Measurements from ENCODE around the gene ITPR1. TPM values are rescaled to one million over a fixed set of nuclear protein-coding genes. Genes with fewer than 3 reads are reported as not detected.

The ITPR1 gene
- polyA plus RNA-seq, 1 of the 3 experiments (the other 2 are of a cell fraction): 5.9 TPM

DNA sequence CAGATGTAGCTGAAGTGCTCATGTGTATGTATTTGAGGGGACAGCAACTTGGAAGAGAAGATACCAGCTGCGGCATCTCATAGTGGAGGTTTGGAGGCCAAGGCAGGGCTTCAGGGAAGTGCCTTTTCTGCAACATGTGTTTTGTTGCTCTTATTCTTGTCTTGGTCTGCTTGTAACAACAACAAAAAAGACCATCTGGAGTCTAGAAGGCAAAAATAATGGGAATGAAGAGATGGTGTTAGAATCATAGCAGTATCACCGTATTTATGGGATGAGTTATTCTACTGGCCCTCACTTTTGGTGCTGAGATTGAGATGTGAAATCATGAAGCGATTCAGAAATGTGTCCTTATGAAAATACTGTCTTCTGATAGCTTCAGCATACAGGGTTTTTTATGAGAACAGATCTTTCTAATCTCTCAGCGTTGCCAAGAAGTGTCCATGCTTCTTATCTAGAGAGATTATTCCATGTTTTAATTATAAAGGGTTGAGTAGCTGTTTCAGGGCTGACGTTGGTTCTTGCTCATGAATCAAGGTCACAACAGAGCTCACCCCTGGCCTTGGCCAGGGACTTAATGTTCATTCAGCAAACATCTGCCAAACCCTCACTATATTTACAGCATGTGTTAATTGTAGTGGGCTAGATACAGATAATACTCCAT, 58.0 kb downstream of the ITPR1 start:
- Histone ChIP-seq H3K36me3 (replicated peaks in 1 of 2; ENCODE audit: control insufficient read depth in 1 of 2, insufficient read depth in 2 of 2, low read length in 1 of 2) (no peaks in the 10 kb centered on the region), H3K9ac (no peak overlapping the region), H3K9me2 (no peaks in the 10 kb centered on the region), H3K4me3 (ENCODE audit: low read depth in 2 of 2, low read length in 1 of 2) (no peak overlapping the region), H3K4me2 (no peak overlapping the region), H3K4me1 (ENCODE audit: control insufficient read depth in 1 of 2, insufficient read depth in 2 of 2, low read depth in 1 of 2, low read length in 1 of 2) (peaks cover 0 to 50% of the 10 kb centered on the region in 2 experiments; a peak in 2 of 4 replicates), H3K79me2 (ENCODE audit: insufficient read depth) (no peaks in the 10 kb centered on the region), H3K9me3 (no peaks in the 10 kb centered on the region), H3K27me3 (ENCODE audit: insufficient read depth) (no peaks in the 10 kb centered on the region), H4K20me1 (ENCODE audit: insufficient read depth) (no peaks in the 10 kb centered on the region), H3K27ac (ENCODE audit: low read depth in 2 of 2, low read length in 1 of 2) (peak overlapping the region in 1 of 2 experiments; percentile 81; a peak in 2 of 4 replicates), H2AFZ (ENCODE audit: low read depth) (no peak overlapping the region), H3F3A (replicated peaks; ENCODE audit: insufficient read depth) (no peaks in the 10 kb centered on the region)
- TF ChIP-seq NRF1 (IDR thresholded peaks at IDR 0.05; ENCODE audit: low read depth, low read length): no peak
- TF ChIP-seq FOXM1 (IDR thresholded peaks at IDR 0.05; ENCODE audit: low read depth): no peak
- TF ChIP-seq RCOR1 (IDR thresholded peaks at IDR 0.05; ENCODE audit: low read length): peak; percentile 11; the same call in 1 of the 2 replicates
- no peak for TF ChIP-seq TAF1 (IDR thresholded peaks at IDR 0.05; ENCODE audit: borderline replicate concordance, low read depth, low read length)
- no peak for TF ChIP-seq FOSL2 (IDR thresholded peaks at IDR 0.05; ENCODE audit: borderline replicate concordance, low read depth)
- 68% methylated on average over 5 of the region's 5 CpGs for WGBS (ENCODE audit: low lambda C conversion rate)
- ChIA-PET POLR2A (interaction anchor here (1.1 to 1.5 kb wide), 2 partner anchors 47 to 58 kb away, joined by 6 to 7 read pairs; partner anchors contain the start of gene ITPR1), CTCF (interaction anchor here (0.7 to 2.2 kb wide), 7 partner anchors 13 to 200 kb away, joined by 3 to 8 read pairs (median 4); no protein-coding TSS in a partner anchor)
- peak; percentile 33 for DNase-seq

- CTCF ChIA-PET: interaction anchor here (0.7 to 2.2 kb wide), 8 partner anchors 13 to 201 kb away, joined by 3 to 8 read pairs (median 4); no protein-coding TSS in a partner anchor
- Histone ChIP-seq H4K20me1 (ENCODE audit: insufficient read depth) (no peaks in the 10 kb centered on the region), H3K4me1 (ENCODE audit: control insufficient read depth in 1 of 2, insufficient read depth in 2 of 2, low read depth in 1 of 2, low read length in 1 of 2) (peaks cover 0 to 48% of the 10 kb centered on the region in 2 experiments; a peak in 2 of 4 replicates), H3K9me3 (no peaks in the 10 kb centered on the region), H3K9me2 (no peaks in the 10 kb centered on the region), H3F3A (replicated peaks; ENCODE audit: insufficient read depth) (no peaks in the 10 kb centered on the region), H3K27me3 (ENCODE audit: insufficient read depth) (no peaks in the 10 kb centered on the region), H3K79me2 (ENCODE audit: insufficient read depth) (no peaks in the 10 kb centered on the region), H3K27ac (ENCODE audit: low read depth in 2 of 2, low read length in 1 of 2) (peak overlapping the region in 1 of 2 experiments; percentile 81; a peak in 2 of 4 replicates), H3K4me3 (ENCODE audit: low read depth in 2 of 2, low read length in 1 of 2) (no peak overlapping the region; a peak in 1 of 4 replicates), H3K4me2 (no peak overlapping the region), H3K9ac (no peak overlapping the region), H2AFZ (ENCODE audit: low read depth) (no peak overlapping the region), H3K36me3 (replicated peaks in 1 of 2; ENCODE audit: control insufficient read depth in 1 of 2, insufficient read depth in 2 of 2, low read length in 1 of 2) (no peaks in the 10 kb centered on the region)
- WGBS (ENCODE audit: low lambda C conversion rate): 42% methylated on average over 4 of the region's 4 CpGs
- POLR2A ChIA-PET: interaction anchor here (0.9 to 1.5 kb wide), 3 partner anchors 9 to 58 kb away, joined by 3 to 7 read pairs (median 6); partner anchors contain the start of gene ITPR1
- peak; percentile 47 for DNase-seq
- TF ChIP-seq RFX5 (IDR thresholded peaks at IDR 0.05; ENCODE audit: low read length) (no peak), GATA2 (CRISPR knock-in tag; IDR thresholded peaks at IDR 0.05) (peak; percentile 89), MAX (IDR thresholded peaks at IDR 0.05; ENCODE audit: low read depth) (no peak), GABPA (IDR thresholded peaks at IDR 0.05; ENCODE audit: low read depth) (no peak), CHD2 (IDR thresholded peaks at IDR 0.05; ENCODE audit: low read length, partially characterized antibody) (peak; percentile 44), FOXM1 (IDR thresholded peaks at IDR 0.05; ENCODE audit: low read depth) (no peak), EP300 (IDR thresholded peaks at IDR 0.05; ENCODE audit: borderline replicate concordance in 1 of 2, low read depth in 1 of 2, low read length in 1 of 2) (peak in 1 of 2 experiments; percentile 86; a peak in 2 of 4 replicates), USF2 (IDR thresholded peaks at IDR 0.05; ENCODE audit: borderline replicate concordance, low read depth, low read length) (peak; percentile 38; the same call in 1 of the 2 replicates), TEAD4 (IDR thresholded peaks at IDR 0.05; ENCODE audit: borderline replicate concordance, insufficient read depth) (peak; percentile 56; the same call in 1 of the 2 replicates), TCF12 (IDR thresholded peaks at IDR 0.05) (peak; percentile 37), MXI1 (IDR thresholded peaks at IDR 0.05; ENCODE audit: low read depth, low read length) (peak; percentile 66; the same call in 1 of the 2 replicates), USF1 (IDR thresholded peaks at IDR 0.05; ENCODE audit: borderline replicate concordance, low read depth) (0 out of 2 replicates have a peak, but pooled peaks have one; percentile 15), FOSL2 (IDR thresholded peaks at IDR 0.05; ENCODE audit: borderline replicate concordance, low read depth) (no peak), RXRA (IDR thresholded peaks at IDR 0.05; ENCODE audit: borderline replicate concordance, low read depth) (no peak), SIN3A (IDR thresholded peaks at IDR 0.05; ENCODE audit: borderline replicate concordance, low read depth, low read length) (no peak), FOXJ3 (CRISPR knock-in tag; IDR thresholded peaks at IDR 0.05) (peak; percentile 79), NFIC (IDR thresholded peaks at IDR 0.05; ENCODE audit: borderline replicate concordance) (no peak), SMC3 (IDR thresholded peaks at IDR 0.05; ENCODE audit: low read depth, low read length) (no peak), RCOR1 (IDR thresholded peaks at IDR 0.05; ENCODE audit: low read length) (peak; percentile 77)
- TF ChIP-seq, protein P1, sequence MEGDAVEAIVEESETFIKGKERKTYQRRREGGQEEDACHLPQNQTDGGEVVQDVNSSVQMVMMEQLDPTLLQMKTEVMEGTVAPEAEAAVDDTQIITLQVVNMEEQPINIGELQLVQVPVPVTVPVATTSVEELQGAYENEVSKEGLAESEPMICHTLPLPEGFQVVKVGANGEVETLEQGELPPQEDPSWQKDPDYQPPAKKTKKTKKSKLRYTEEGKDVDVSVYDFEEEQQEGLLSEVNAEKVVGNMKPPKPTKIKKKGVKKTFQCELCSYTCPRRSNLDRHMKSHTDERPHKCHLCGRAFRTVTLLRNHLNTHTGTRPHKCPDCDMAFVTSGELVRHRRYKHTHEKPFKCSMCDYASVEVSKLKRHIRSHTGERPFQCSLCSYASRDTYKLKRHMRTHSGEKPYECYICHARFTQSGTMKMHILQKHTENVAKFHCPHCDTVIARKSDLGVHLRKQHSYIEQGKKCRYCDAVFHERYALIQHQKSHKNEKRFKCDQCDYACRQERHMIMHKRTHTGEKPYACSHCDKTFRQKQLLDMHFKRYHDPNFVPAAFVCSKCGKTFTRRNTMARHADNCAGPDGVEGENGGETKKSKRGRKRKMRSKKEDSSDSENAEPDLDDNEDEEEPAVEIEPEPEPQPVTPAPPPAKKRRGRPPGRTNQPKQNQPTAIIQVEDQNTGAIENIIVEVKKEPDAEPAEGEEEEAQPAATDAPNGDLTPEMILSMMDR (IDR thresholded peaks at IDR 0.05): no peak
Observed at GRCh38 chr3:4551794-4552442, 58.8 kb downstream of the ITPR1 start.

Measured in SK-N-SH (cell line).